A549 (cell line): ENCODE results near the gene ACIN1.
A peak's percentile ranks its signal among the peaks of the same experiment; 100 is the strongest.

Experiments
- CTCF ChIP-seq: fragments of >200 bp; sonication (Bioruptor Twin); formaldehyde crosslinking; IDR thresholded peaks from 3 replicates; pipeline ENCODE4 v1.5.1; 2016
- FOSL2 ChIP-seq, 2 experiments: fragments of 450-650 bp in 1 of 2; fragments of >200 bp in 1 of 2; sonication (Bioruptor Twin) in 1 of 2; formaldehyde crosslinking; IDR thresholded peaks; 2 replicates each; pipeline versions ENCODE4 v1.5.0 to v1.6.1; 2016 to 2020; ENCODE audit warnings: mild to moderate bottlenecking in 1 of 2, moderate library complexity in 1 of 2
- MAZ ChIP-seq: fragments of 150-350 bp; IDR thresholded peaks from 2 replicates; pipeline ENCODE4 v1.6.1; 2014; ENCODE audit warnings: antibody characterized with exemption, low read depth, low read length, borderline replicate concordance
- POLR2A ChIP-seq: IDR thresholded peaks from 2 replicates; pipeline ENCODE4 v1.6.1; 2012; ENCODE audit warnings: mild to moderate bottlenecking, low read length
- REST ChIP-seq: fragments of 200-600 bp; sonication (generic); IDR thresholded peaks from 2 replicates; pipeline ENCODE4 v1.6.1; 2016; ENCODE audit warnings: antibody characterized with exemption, mild to moderate bottlenecking, moderate library complexity
- TFCP2L1 ChIP-seq: fragments of 250-450 bp; sonication (Bioruptor Pico); IDR thresholded peaks from 2 replicates; pipeline ENCODE4 v1.5.0; 2021; ENCODE audit warnings: mild to moderate bottlenecking

- TF ChIP-seq POLR2A = peak; percentile 85
- TF ChIP-seq MAZ = 0 out of 2 replicates have a peak, but pooled peaks have one; percentile 23
- no peak for TF ChIP-seq TFCP2L1 (CRISPR knock-in tag)
- TF ChIP-seq CTCF = no peak
- no peak for TF ChIP-seq FOSL2 (IDR thresholded peaks at IDR 0.05)
- TF ChIP-seq FOSL2 (CRISPR knock-in tag; IDR thresholded peaks at IDR 0.05) = no peak
- TF ChIP-seq REST = no peak
These were observed 23.6 kb downstream of the ACIN1 start for GRCh38 chr14:23071244-23071920.
